Heart left ventricle (tissue), 16 donors: ENCODE results near the gene SREBF2. TPM values are rescaled to one million over a fixed set of nuclear protein-coding genes. Genes with fewer than 3 reads are reported as not detected.

Source experiments
- ATAC-seq, 4 donors: fragments of 200-7000 bp; cut with Tn5 transposase; one replicate each; pipeline ENCODE4 v1.9.1; 2020 to 2022; ENCODE audit warnings: moderate library complexity in 4 of 4, mild to moderate bottlenecking in 3 of 4, moderate number of reproducible peaks in 1 of 4
- DNase-seq, 5 donors: peaks; one replicate each; pipeline ENCODE4 v3.0.0-alpha.2; 2020
- H3K27ac ChIP-seq, 12 donors: fragments of 200-600 bp; sonication (generic) in 4 of 12; one replicate each; pipeline versions ENCODE4 v1.5.0 to v1.8.0; 2016 to 2022; ENCODE audit warnings: mild to moderate bottlenecking in 2 of 12
- H3K27me3 ChIP-seq, 9 donors: fragments of 200-600 bp; sonication (generic) in 2 of 9; one replicate each; pipeline versions ENCODE4 v1.5.1 to v1.8.0; 2016 to 2022; ENCODE audit warnings: mild to moderate bottlenecking in 3 of 9
- H3K36me3 ChIP-seq, 9 donors: fragments of 200-600 bp; sonication (generic) in 2 of 9; one replicate each; pipeline versions ENCODE4 v1.5.0 to v1.8.0; 2018 to 2022; ENCODE audit warnings: mild to moderate bottlenecking in 2 of 9
- H3K4me1 ChIP-seq, 12 donors: fragments of 200-600 bp; sonication (generic) in 4 of 12; one replicate each; pipeline versions ENCODE4 v1.5.0 to v1.8.0; 2016 to 2022; ENCODE audit warnings: mild to moderate bottlenecking in 3 of 12
- H3K4me3 ChIP-seq, 12 donors: fragments of 200-600 bp; sonication (generic) in 4 of 12; one replicate each; pipeline versions ENCODE4 v1.5.0 to v1.8.0; 2017 to 2022; ENCODE audit warnings: mild to moderate bottlenecking in 9 of 12, moderate library complexity in 4 of 12
- H3K9me3 ChIP-seq, 12 donors: fragments of 200-600 bp; sonication (generic) in 4 of 12; one replicate each; pipeline versions ENCODE4 v1.5.0 to v1.8.0; 2016 to 2022; ENCODE audit warnings: mild to moderate bottlenecking in 1 of 12
- POLR2A ChIP-seq, 2 donors: fragments of 450-650 bp; IDR thresholded peaks; one replicate each; pipeline ENCODE4 v1.6.1; 2017; ENCODE audit warnings: antibody characterized with exemption in 2 of 2, mild to moderate bottlenecking in 2 of 2, moderate library complexity in 2 of 2
- WGBS, 4 donors: extraction: QIAGEN DNeasy Blood & Tissue Kit in 2 of 4; methylation state at CpG; one replicate each; pipeline versions ENCODE4 v1.1.5 to v1.1.7; 2013 to 2018; 5-methylcytosine and 5-hydroxymethylcytosine counted together
- intact Hi-C, 10 donors: fragments of 100-400 bp; cut with DNase I; formaldehyde crosslinking; loops; one replicate each; pipeline versions ENCODE4 v1.11.1 to v1.14.2; 2022
- long read RNA-seq, 3 donors: library from polyadenylated mRNA; unstranded; transcript quantifications; one replicate each; pipeline ENCODE4 v2.0.0, GENCODE V29; 2020 to 2021
- polyA plus RNA-seq, 2 donors: library from polyadenylated mRNA; stranded (reverse); fragments of 200-250 nt; gene quantifications; one replicate each; pipeline ENCODE4 v1.2.3, GENCODE V29; 2013
- total RNA-seq, 9 donors: library from RNA; depleted of rRNA in 2 of 9; stranded (reverse); fragments of >200 nt in 2 of 9; fragmentation: NEBNext Ultra II Directional in 3 of 9; extraction: Animal tissue kit (Norgen Biotek cat#: 25700) in 3 of 9; gene quantifications; one replicate each; pipeline versions ENCODE4 v1.1.0 to v1.2.4, GENCODE V29; 2016 to 2023
- TF ChIP-seq, protein P1 (sequence below), 12 donors: fragments of 200-600 bp; sonication (generic) in 4 of 12; IDR thresholded peaks; one replicate each; pipeline versions ENCODE4 v1.5.0 to v1.8.0; 2018 to 2022; ENCODE audit warnings: antibody characterized with exemption in 12 of 12, mild to moderate bottlenecking in 5 of 12
- donor health status: ischemic (EF 13 %, LVEDD 7.1; RV severe dilation, severe dysfunction).
- donor health status: healthy with polysubstance abuse.
- donor health status: DM: no; HTN: yes; CAD: no.
- donor health status: DM: no; HTN: no; CAD: no.
- donor health status: ischemic (EF 25% LVEDD 6.9; RV normal size, moderate dysfunction).
- donor health status: ischemic (EF 25% LVEDD 5.7; RV mildly dilated, moderate dysfunction).
- donor health status: healthy.
- donor health status: DM: yes; HTN: yes; CAD: no.
- donor health status: ischemic (EF 35%, LVEDD 5.7; RV mildly dilated, moderate dysfunction).
- donor health status: nonischemic (EF 11% LVEDD 7.7; RV severe dilation, severe dysfunction).
- donor health status: DM: yes; HTN: yes; CAD: no.
- donor health status: PGD.
- donor health status: ischemic (EF 29% LVEDD 5.4; RV normal size, mild dysfunction).
- donor health status: nonischemic (EF 23%, LVEDD 6.1; RV moderate dilation, normal function).

Gene SREBF2
- total RNA-seq (100 to 1,000 TPM in 3 of 9 donors, 10 to 100 TPM in 6; 49.1 to 109 (median 73.0) TPM), polyA plus RNA-seq (100 to 1,000 TPM in 1 of 2 donors, 10 to 100 TPM in 1; 39.4 to 115 TPM)
- long read RNA-seq, donor 1, full-length matches to known transcripts, result 16 of 77 reads
- long read RNA-seq, donor 1, partial matches to known transcripts, result 57 of 77 reads
- long read RNA-seq, donor 1, other reads (novel, unspliced or antisense), result 4 of 77 reads
- long read RNA-seq, donor 2, full-length matches to known transcripts, result 37 of 127 reads
- long read RNA-seq, donor 2, partial matches to known transcripts, result 81 of 127 reads
- long read RNA-seq, donor 2, other reads (novel, unspliced or antisense), result 9 of 127 reads
- long read RNA-seq, donor 3, full-length matches to known transcripts, result 27 of 116 reads
- long read RNA-seq, donor 3, partial matches to known transcripts, result 75 of 116 reads
- long read RNA-seq, donor 3, other reads (novel, unspliced or antisense), result 14 of 116 reads

DNA sequence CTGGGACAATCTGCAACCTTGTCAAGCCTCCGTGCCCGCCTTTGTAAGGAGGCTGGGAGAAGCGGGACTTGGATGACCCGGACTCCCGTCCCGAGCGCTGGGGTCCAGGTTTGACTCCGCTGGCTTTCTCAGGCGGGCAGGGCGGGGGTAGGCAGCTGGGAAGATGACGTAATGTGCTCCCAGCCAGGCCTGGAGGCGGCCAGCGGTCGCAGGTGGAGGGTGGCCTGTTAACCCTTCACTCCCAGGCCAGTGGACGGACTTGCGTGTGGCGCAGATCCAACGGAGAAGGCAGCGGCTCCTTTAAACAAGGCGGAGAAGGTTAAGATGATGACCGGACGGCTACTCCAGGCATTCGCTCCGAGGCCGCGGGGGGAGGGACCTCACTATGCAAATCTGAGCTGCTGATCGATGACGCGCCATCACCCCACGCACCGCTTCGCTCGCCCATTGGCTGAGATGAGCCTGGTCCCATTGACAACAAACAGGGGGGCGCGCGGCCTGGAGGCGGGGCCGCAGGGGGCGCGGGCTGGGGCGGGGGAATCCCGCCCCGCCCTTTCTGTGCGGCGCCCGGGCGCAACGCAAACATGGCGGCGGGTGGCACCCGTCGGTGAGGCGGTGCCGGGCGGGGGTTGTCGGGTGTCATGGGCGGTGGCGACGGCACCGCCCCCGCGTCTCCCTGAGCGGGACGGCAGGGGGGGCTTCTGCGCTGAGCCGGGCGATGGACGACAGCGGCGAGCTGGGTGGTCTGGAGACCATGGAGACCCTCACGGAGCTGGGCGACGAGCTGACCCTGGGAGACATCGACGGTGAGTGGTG is at the start of gene SREBF2:
Gene SREBF2, plus strand, starts transcription at position 553 of the 816 bp plus-strand sequence. Its CDS starts 166 bp downstream, at position 719.
- ATAC-seq (peak; percentile 97 to 99 (median 98)), DNase-seq (peak; percentile 100)
- TF ChIP-seq, protein P1, sequence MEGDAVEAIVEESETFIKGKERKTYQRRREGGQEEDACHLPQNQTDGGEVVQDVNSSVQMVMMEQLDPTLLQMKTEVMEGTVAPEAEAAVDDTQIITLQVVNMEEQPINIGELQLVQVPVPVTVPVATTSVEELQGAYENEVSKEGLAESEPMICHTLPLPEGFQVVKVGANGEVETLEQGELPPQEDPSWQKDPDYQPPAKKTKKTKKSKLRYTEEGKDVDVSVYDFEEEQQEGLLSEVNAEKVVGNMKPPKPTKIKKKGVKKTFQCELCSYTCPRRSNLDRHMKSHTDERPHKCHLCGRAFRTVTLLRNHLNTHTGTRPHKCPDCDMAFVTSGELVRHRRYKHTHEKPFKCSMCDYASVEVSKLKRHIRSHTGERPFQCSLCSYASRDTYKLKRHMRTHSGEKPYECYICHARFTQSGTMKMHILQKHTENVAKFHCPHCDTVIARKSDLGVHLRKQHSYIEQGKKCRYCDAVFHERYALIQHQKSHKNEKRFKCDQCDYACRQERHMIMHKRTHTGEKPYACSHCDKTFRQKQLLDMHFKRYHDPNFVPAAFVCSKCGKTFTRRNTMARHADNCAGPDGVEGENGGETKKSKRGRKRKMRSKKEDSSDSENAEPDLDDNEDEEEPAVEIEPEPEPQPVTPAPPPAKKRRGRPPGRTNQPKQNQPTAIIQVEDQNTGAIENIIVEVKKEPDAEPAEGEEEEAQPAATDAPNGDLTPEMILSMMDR (IDR thresholded peaks at IDR 0.05), result peak in 3 of 12 donors; percentile 8 to 21 (median 17)
- TF ChIP-seq POLR2A (IDR thresholded peaks at IDR 0.05), result peak in 1 of 2 donors; percentile 74
- peaks cover 0 to 38% (median 13%) of the 10 kb centered on the region in 12 donors for H3K4me1 ChIP-seq
- H3K9me3 ChIP-seq, result no peaks in the 10 kb centered on the region
- intact Hi-C loops, result loop anchor here in 4 of 10 donors (1.0 to 10.0 kb wide), 5 partner anchors 32 to 242 kb away; partner anchors contain the start of genes CCDC134 (in 2 of the 4), MEI1 (in 1 of the 4), NAGA (in 1 of the 4) and PHETA2 (in 1 of the 4)
- H3K27me3 ChIP-seq, result no peaks in the 10 kb centered on the region
- peaks cover 0 to 18% (median 13%) of the 10 kb centered on the region in 9 donors for H3K36me3 ChIP-seq
- peak within 1 kb of the TSS; percentile 76 to 99 (median 96) for H3K4me3 ChIP-seq
- 0 to 1% (median 0%) methylated on average over 31 to 75 of the region's 75 CpGs for WGBS, 4 donors
- peak within 1 kb of the TSS; percentile 90 to 99 (median 94) for H3K27ac ChIP-seq

DNA sequence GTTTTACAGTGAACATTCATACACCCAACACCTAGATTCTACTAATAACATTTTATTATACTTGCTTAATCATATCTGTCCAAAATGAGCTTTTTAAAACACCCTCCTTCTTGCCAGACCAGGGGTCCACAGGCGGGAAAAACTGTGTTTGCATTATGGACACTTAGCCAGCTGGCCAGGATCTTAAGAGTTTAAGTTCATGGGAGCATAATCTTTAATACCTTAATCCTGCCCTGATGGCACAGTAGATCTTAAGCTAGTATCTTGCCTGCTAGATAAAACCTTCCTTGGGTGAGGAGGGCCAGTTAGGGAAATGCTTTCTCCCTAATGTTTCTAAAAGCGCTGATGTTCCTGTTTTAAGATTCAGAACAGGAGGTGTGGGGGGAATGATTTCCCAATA is 45.6 kb upstream of the SREBF2 start:
- TF ChIP-seq, protein P1 (IDR thresholded peaks at IDR 0.05), result no peak
- TF ChIP-seq POLR2A (IDR thresholded peaks at IDR 0.05), result no peak
- H3K36me3 ChIP-seq, result no peaks in the 10 kb centered on the region
- H3K9me3 ChIP-seq, result no peaks in the 10 kb centered on the region
- peaks cover 0 to 12% (median 0%) of the 10 kb centered on the region in 12 donors for H3K4me1 ChIP-seq
- no peak for ATAC-seq
- H3K27me3 ChIP-seq, result no peaks in the 10 kb centered on the region
- H3K4me3 ChIP-seq, result no peak overlapping the region
- no peak overlapping the region for H3K27ac ChIP-seq
- 74 to 93% (median 88%) methylated on average over 2 of the region's 2 CpGs for WGBS, 4 donors
- intact Hi-C loops, result no loop called here
- DNase-seq, result no peak

DNA sequence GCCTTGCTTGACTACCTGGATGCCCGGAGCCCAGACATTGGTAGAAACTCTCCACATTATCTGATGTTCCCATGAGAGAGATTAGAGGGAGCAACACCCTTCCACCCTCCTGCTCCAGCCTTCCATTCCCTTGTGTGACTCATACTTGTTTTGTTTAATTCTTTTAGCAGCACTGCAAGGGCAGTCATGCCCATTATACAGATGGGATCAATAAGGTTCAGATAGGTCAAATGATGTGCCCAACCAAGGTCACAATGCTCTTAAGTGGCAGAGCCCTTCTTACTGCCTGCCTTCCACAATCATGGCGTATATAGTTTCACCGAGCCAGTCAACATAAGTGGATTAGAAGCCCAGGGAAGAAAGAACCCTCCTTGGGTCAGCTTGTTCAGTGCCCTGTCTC is 39.0 kb upstream of the SREBF2 start:
- Histone ChIP-seq H3K4me3 (no peak overlapping the region), H3K27me3 (no peaks in the 10 kb centered on the region), H3K9me3 (no peaks in the 10 kb centered on the region), H3K4me1 (no peaks in the 10 kb centered on the region), H3K36me3 (no peaks in the 10 kb centered on the region), H3K27ac (no peak overlapping the region)
- ATAC-seq (no peak), DNase-seq (no peak)
- WGBS, 4 donors, result 94 to 98% (median 96%) methylated on average over 3 of the region's 3 CpGs
- TF ChIP-seq POLR2A (IDR thresholded peaks at IDR 0.05), result no peak
- TF ChIP-seq, protein P1 (IDR thresholded peaks at IDR 0.05), result no peak
- intact Hi-C loops, result no loop called here
